B cell (primary cell): ENCODE results near the gene KDELR3. TPM values are rescaled to one million over a fixed set of nuclear protein-coding genes. Genes with fewer than 3 reads are reported as not detected.

Experiments used
- ATAC-seq: fragments of 200-7000 bp; cut with Tn5 transposase; one replicate; pipeline ENCODE4 v1.10.0; 2021; ENCODE audit warnings: low read depth, mild to moderate bottlenecking, moderate number of reproducible peaks, moderate library complexity
- CTCF ChIA-PET: fragments of 350-600 bp; sonication (Branson Sonifier 250); formaldehyde crosslinking; loops from one replicate; lab custom pipeline; 2021; ENCODE audit warnings: antibody characterized with exemption, inconsistent platforms; lab: Charles Lee
- POLR2A ChIA-PET: fragments of 350-600 bp; sonication (Branson Sonifier 250); formaldehyde crosslinking; loops from one replicate; lab custom pipeline; 2021; ENCODE audit warnings: antibody characterized with exemption; lab: Charles Lee
- DNase-seq: peaks from one replicate; pipeline ENCODE4 v3.0.0; 2013
- H2AFZ ChIP-seq: 2 replicates; pipeline ENCODE4 v1.6.1; 2012; ENCODE audit warnings: mild to moderate bottlenecking, low read depth, low read length; ENCODE audit not compliant: insufficient read depth, poor library complexity, severe bottlenecking
- H3K27ac ChIP-seq, 2 donors: 1 replicate in 1 of 2; 2 replicates in 1 of 2; pipeline ENCODE4 v1.5.1; 2012 to 2013; ENCODE audit warnings: low read length in 2 of 2, mild to moderate bottlenecking in 2 of 2, moderate library complexity in 1 of 2
- H3K27me3 ChIP-seq, 4 experiments: fragments of 200-600 bp in 1 of 4; sonication (generic) in 1 of 4; replicated peaks in 1 of 4; 1 replicate in 2 of 4; 2 replicates in 2 of 4; pipeline versions ENCODE4 v1.6.1 to v1.7.0; 2013 to 2016; ENCODE audit warnings: low read length in 3 of 4, mild to moderate bottlenecking in 2 of 4, mixed read lengths in 1 of 4, moderate library complexity in 1 of 4; ENCODE audit not compliant: insufficient read depth in 4 of 4, control insufficient read depth in 3 of 4; ENCODE audit errors: control extremely low read depth in 1 of 4
- H3K36me3 ChIP-seq, 2 experiments: replicated peaks in 1 of 2; 1 replicate in 1 of 2; 2 replicates in 1 of 2; pipeline versions ENCODE4 v1.6.1 to v1.7.1; 2013; ENCODE audit warnings: low read length in 1 of 2; ENCODE audit not compliant: insufficient read depth in 2 of 2, control insufficient read depth in 1 of 2; ENCODE audit errors: control extremely low read depth in 1 of 2, extremely low read depth in 1 of 2
- H3K4me1 ChIP-seq, 2 donors: fragments of 200-600 bp in 1 of 2; sonication (generic) in 1 of 2; 1 replicate in 1 of 2; 2 replicates in 1 of 2; pipeline versions ENCODE4 v1.5.1 to v1.6.1; 2013 to 2017; ENCODE audit warnings: low read length in 2 of 2; ENCODE audit not compliant: control insufficient read depth in 2 of 2, insufficient read depth in 2 of 2
- H3K4me2 ChIP-seq: replicated peaks from 2 replicates; pipeline ENCODE3; 2012; ENCODE audit warnings: mild to moderate bottlenecking, low read depth, low read length; ENCODE audit not compliant: poor library complexity, severe bottlenecking
- H3K4me3 ChIP-seq, 5 experiments: fragments of 200-600 bp in 1 of 5; sonication (generic) in 1 of 5; 1 replicate in 3 of 5; 2 replicates in 2 of 5; pipeline versions ENCODE4 v1.5.1 to v1.7.0; 2011 to 2016; ENCODE audit warnings: low read length in 4 of 5, mild to moderate bottlenecking in 4 of 5, low read depth in 2 of 5, control low read depth in 1 of 5, moderate library complexity in 1 of 5; ENCODE audit not compliant: insufficient read depth in 1 of 5; ENCODE audit errors: control extremely low read depth in 1 of 5, extremely low read depth in 1 of 5
- H3K79me2 ChIP-seq: fragments of 200-600 bp; sonication (generic); one replicate; pipeline ENCODE4 v1.6.0; 2016; ENCODE audit warnings: low read length; ENCODE audit not compliant: control insufficient read depth, insufficient read depth
- H3K9ac ChIP-seq: fragments of 200-600 bp; sonication (generic); 2 replicates; pipeline ENCODE4 v1.6.1; 2017; ENCODE audit warnings: mild to moderate bottlenecking, low read length, moderate library complexity
- H3K9me3 ChIP-seq, 3 donors: one replicate each; pipeline versions ENCODE4 v1.6.1 to v1.7.1; 2013; ENCODE audit warnings: low read length in 2 of 3; ENCODE audit not compliant: control insufficient read depth in 2 of 3, insufficient read depth in 1 of 3; ENCODE audit errors: control extremely low read depth in 1 of 3
- H4K20me1 ChIP-seq: 2 replicates; pipeline ENCODE4 v1.6.0; 2012; ENCODE audit warnings: mild to moderate bottlenecking, low read length; ENCODE audit not compliant: insufficient read depth, control insufficient read depth, poor library complexity, severe bottlenecking
- H3K27ac Mint-ChIP-seq: one replicate; pipeline ENCODE4 v1.8.0; 2021; ENCODE audit warnings: mixed read lengths
- H3K27me3 Mint-ChIP-seq: one replicate; pipeline ENCODE4 v1.8.0; 2021; ENCODE audit warnings: mixed read lengths
- H3K4me1 Mint-ChIP-seq: one replicate; pipeline ENCODE4 v1.8.0; 2021; ENCODE audit warnings: mixed read lengths
- H3K4me3 Mint-ChIP-seq: one replicate; pipeline ENCODE4 v1.8.0; 2021; ENCODE audit warnings: mixed read lengths
- H3K9me3 Mint-ChIP-seq: one replicate; pipeline ENCODE4 v1.8.0; 2022; ENCODE audit warnings: mixed read lengths; ENCODE audit not compliant: insufficient read depth
- EZH2 ChIP-seq: IDR thresholded peaks from 2 replicates; pipeline ENCODE4 v1.6.1; 2012; ENCODE audit warnings: borderline replicate concordance, low read depth, mild to moderate bottlenecking, moderate library complexity, low read length; ENCODE audit not compliant: insufficient read depth, poor library complexity, severe bottlenecking
- WGBS: methylation state at CpG from one replicate; pipeline ENCODE4 v1.1.5; 2013; ENCODE audit warnings: missing lambda C conversion rate; ENCODE audit not compliant: insufficient coverage; 5-methylcytosine and 5-hydroxymethylcytosine counted together
- intact Hi-C: fragments of 100-400 bp; cut with micrococcal nuclease; formaldehyde crosslinking; loops from one replicate; pipeline ENCODE4 v1.10.0; 2022
- polyA plus RNA-seq: library from polyadenylated mRNA; depleted of rRNA; stranded (reverse); fragments of >200 nt; gene quantifications from 2 replicates; pipeline ENCODE4 v1.2.3, GENCODE V29; 2012
- total RNA-seq, 2 donors: library from RNA; stranded (reverse); fragments of 120-200 nt in 1 of 2; gene quantifications; 1 replicate in 1 of 2; 2 replicates in 1 of 2; pipeline versions ENCODE4 v1.2.3 to v1.2.4, GENCODE V29; 2013 to 2022
- TF ChIP-seq, protein P1 (sequence below): fragments of 200-600 bp; IDR thresholded peaks from one replicate; pipeline ENCODE4 v1.8.0; 2022; ENCODE audit warnings: antibody characterized with exemption, mild to moderate bottlenecking

The KDELR3 gene
- total and polyA plus RNA-seq, 2 donors (not counting 1 experiment from before 2014, with no cell fraction given), result not detected

GRCh38 chr22:38489142-38489541, 21.2 kb downstream of the KDELR3 start:
- ChIA-PET POLR2A (no interaction called here), CTCF (no interaction called here)
- TF ChIP-seq, protein P1, sequence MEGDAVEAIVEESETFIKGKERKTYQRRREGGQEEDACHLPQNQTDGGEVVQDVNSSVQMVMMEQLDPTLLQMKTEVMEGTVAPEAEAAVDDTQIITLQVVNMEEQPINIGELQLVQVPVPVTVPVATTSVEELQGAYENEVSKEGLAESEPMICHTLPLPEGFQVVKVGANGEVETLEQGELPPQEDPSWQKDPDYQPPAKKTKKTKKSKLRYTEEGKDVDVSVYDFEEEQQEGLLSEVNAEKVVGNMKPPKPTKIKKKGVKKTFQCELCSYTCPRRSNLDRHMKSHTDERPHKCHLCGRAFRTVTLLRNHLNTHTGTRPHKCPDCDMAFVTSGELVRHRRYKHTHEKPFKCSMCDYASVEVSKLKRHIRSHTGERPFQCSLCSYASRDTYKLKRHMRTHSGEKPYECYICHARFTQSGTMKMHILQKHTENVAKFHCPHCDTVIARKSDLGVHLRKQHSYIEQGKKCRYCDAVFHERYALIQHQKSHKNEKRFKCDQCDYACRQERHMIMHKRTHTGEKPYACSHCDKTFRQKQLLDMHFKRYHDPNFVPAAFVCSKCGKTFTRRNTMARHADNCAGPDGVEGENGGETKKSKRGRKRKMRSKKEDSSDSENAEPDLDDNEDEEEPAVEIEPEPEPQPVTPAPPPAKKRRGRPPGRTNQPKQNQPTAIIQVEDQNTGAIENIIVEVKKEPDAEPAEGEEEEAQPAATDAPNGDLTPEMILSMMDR, result no peak
- TF ChIP-seq EZH2, result no peak
- WGBS, result 93% methylated on average over 11 of the region's 17 CpGs
- peaks cover 2 to 92% of the 10 kb centered on the region in 2 experiments for H3K36me3 ChIP-seq
- H3K4me1 ChIP-seq, result no peaks in the 10 kb centered on the region
- no peaks in the 10 kb centered on the region for H3K27me3 ChIP-seq
- no peak for ATAC-seq
- H4K20me1 ChIP-seq, result peaks cover 59% of the 10 kb centered on the region
- H3K9me3 Mint-ChIP-seq, result no peaks in the 10 kb centered on the region
- H3K4me1 Mint-ChIP-seq, result peaks cover 5% of the 10 kb centered on the region
- H2AFZ ChIP-seq, result no peak overlapping the region
- no peak overlapping the region for H3K9ac ChIP-seq
- H3K27ac Mint-ChIP-seq, result no peak overlapping the region
- H3K79me2 ChIP-seq, result peaks cover 18% of the 10 kb centered on the region
- H3K27ac ChIP-seq, result no peak overlapping the region
- intact Hi-C loops, result no loop called here
- H3K9me3 ChIP-seq, result no peaks in the 10 kb centered on the region
- no peaks in the 10 kb centered on the region for H3K27me3 Mint-ChIP-seq
- H3K4me2 ChIP-seq, result no peak overlapping the region
- no peak for DNase-seq
- no peak overlapping the region for H3K4me3 ChIP-seq
- H3K4me3 Mint-ChIP-seq, result no peak overlapping the region

- H2AFZ ChIP-seq, result no peak overlapping the region
- peaks cover 2% of the 10 kb centered on the region for H3K4me1 Mint-ChIP-seq
- H3K4me1 ChIP-seq, result no peaks in the 10 kb centered on the region
- no peak overlapping the region for H3K9ac ChIP-seq
- H3K79me2 ChIP-seq, result peaks cover 21% of the 10 kb centered on the region
- peaks cover 2 to 92% of the 10 kb centered on the region in 2 experiments for H3K36me3 ChIP-seq
- H3K4me3 Mint-ChIP-seq, result no peak overlapping the region
- intact Hi-C loops, result no loop called here
- DNase-seq (no peak), ATAC-seq (no peak)
- no peak overlapping the region for H3K27ac Mint-ChIP-seq
- ChIA-PET CTCF (interaction anchor here (1.0 to 1.2 kb wide), 2 partner anchors 9 to 84 kb away, joined by 3 read pairs; no protein-coding TSS in a partner anchor), POLR2A (interaction anchor here (1.1 kb wide), 1 partner anchor 9 kb away, joined by 3 read pairs; no protein-coding TSS in a partner anchor)
- WGBS, result 88% methylated on average over 1 of the region's 7 CpGs
- TF ChIP-seq EZH2, result no peak
- TF ChIP-seq, protein P1, result no peak
- peaks cover 61% of the 10 kb centered on the region for H4K20me1 ChIP-seq
- no peaks in the 10 kb centered on the region for H3K27me3 ChIP-seq
- no peak overlapping the region for H3K4me3 ChIP-seq
- no peaks in the 10 kb centered on the region for H3K9me3 ChIP-seq
- no peak overlapping the region for H3K4me2 ChIP-seq
- H3K27ac ChIP-seq, result no peak overlapping the region
- H3K27me3 Mint-ChIP-seq, result no peaks in the 10 kb centered on the region
- no peaks in the 10 kb centered on the region for H3K9me3 Mint-ChIP-seq
Measured at GRCh38 chr22:38489561-38490145, 21.8 kb downstream of the KDELR3 start.
